Neural cell (in vitro differentiated cells): Measurements from ENCODE around the gene YJEFN3.

ENCODE experiments used
- EP300 ChIP-seq: fragments of 450-650 bp; conservative IDR thresholded peaks from 2 replicates; pipeline ENCODE4 v1.6.1; 2014; ENCODE audit warnings: antibody characterized with exemption, mild to moderate bottlenecking, moderate library complexity; ENCODE audit not compliant: poor library complexity, severe bottlenecking
- EZH2 ChIP-seq: fragments of 200-600, 300-800 bp; shearing (Covaris generic), sonication (generic); IDR thresholded peaks from 2 replicates; pipeline ENCODE4 v1.6.1; 2014; ENCODE audit warnings: antibody characterized with exemption, low read length, borderline replicate concordance, mild to moderate bottlenecking; ENCODE audit not compliant: insufficient read depth, poor library complexity, severe bottlenecking
- TAF1 ChIP-seq: IDR thresholded peaks from 2 replicates; pipeline ENCODE4 v1.6.1; 2012; ENCODE audit warnings: low read depth

- TF ChIP-seq EZH2 (no peak), EP300 (no peak), TAF1 (no peak)
Measured at GRCh38 chr19:19562665-19563347, 34.1 kb downstream of the YJEFN3 start.
